Measurements from ENCODE around the gene ALK.

Gene ALK

GRCh38 chr2:29544917-29545316 is 376.5 kb downstream of the ALK start:
- H3K4me2 ChIP-seq (ENCODE audit: low read depth, low read length) = no peak overlapping the region
- H3K27me3 ChIP-seq (replicated peaks; ENCODE audit: insufficient read depth, low read length) = no peaks in the 10 kb centered on the region
- H4K20me1 ChIP-seq (ENCODE audit: insufficient read depth, low read length) = no peaks in the 10 kb centered on the region
- no peaks in the 10 kb centered on the region for H3K79me2 ChIP-seq (ENCODE audit: low read length)
- TF ChIP-seq EZH2phosphoT487 (IDR thresholded peaks at IDR 0.05; ENCODE audit: low read length) (no peak), CTCF (IDR thresholded peaks at IDR 0.05; ENCODE audit: low read length) (no peak), EZH2 (optimal IDR thresholded peaks at IDR 0.05; ENCODE audit: low read depth, low read length) (no peak)
- peak; percentile 29 for DNase-seq
- no peak overlapping the region for H3K4me3 ChIP-seq (ENCODE audit: low read length)
- no peak overlapping the region for H3K27ac ChIP-seq (ENCODE audit: low read length)
- H3K9ac ChIP-seq (ENCODE audit: low read length) = no peak overlapping the region
- H3K9me2 ChIP-seq (replicated peaks; ENCODE audit: insufficient read depth, low read length) = no peaks in the 10 kb centered on the region
- no peaks in the 10 kb centered on the region for H3K36me3 ChIP-seq (replicated peaks; ENCODE audit: insufficient read depth, low read length)
- no peaks in the 10 kb centered on the region for H3F3A ChIP-seq (ENCODE audit: insufficient read depth, low read length)
- H3K9me3 ChIP-seq (replicated peaks; ENCODE audit: insufficient read depth, low read length) = no peaks in the 10 kb centered on the region
- no peak overlapping the region for H2AFZ ChIP-seq (ENCODE audit: low read length)
- no peaks in the 10 kb centered on the region for H3K4me1 ChIP-seq (ENCODE audit: low read length)

GRCh38 chr2:29544031-29544430 is 377.4 kb downstream of the ALK start:
- no peaks in the 10 kb centered on the region for H3K9me2 ChIP-seq (replicated peaks; ENCODE audit: insufficient read depth, low read length)
- H3F3A ChIP-seq (ENCODE audit: insufficient read depth, low read length) = no peaks in the 10 kb centered on the region
- H2AFZ ChIP-seq (ENCODE audit: low read length) = no peak overlapping the region
- no peaks in the 10 kb centered on the region for H4K20me1 ChIP-seq (ENCODE audit: insufficient read depth, low read length)
- H3K27me3 ChIP-seq (replicated peaks; ENCODE audit: insufficient read depth, low read length) = no peaks in the 10 kb centered on the region
- no peak overlapping the region for H3K4me2 ChIP-seq (ENCODE audit: low read depth, low read length)
- no peaks in the 10 kb centered on the region for H3K9me3 ChIP-seq (replicated peaks; ENCODE audit: insufficient read depth, low read length)
- H3K27ac ChIP-seq (ENCODE audit: low read length) = no peak overlapping the region
- H3K9ac ChIP-seq (ENCODE audit: low read length) = no peak overlapping the region
- TF ChIP-seq CTCF (IDR thresholded peaks at IDR 0.05; ENCODE audit: low read length) = no peak
- no peak for TF ChIP-seq EZH2 (optimal IDR thresholded peaks at IDR 0.05; ENCODE audit: low read depth, low read length)
- no peak for TF ChIP-seq EZH2phosphoT487 (IDR thresholded peaks at IDR 0.05; ENCODE audit: low read length)
- H3K79me2 ChIP-seq (ENCODE audit: low read length) = no peaks in the 10 kb centered on the region
- H3K4me3 ChIP-seq (ENCODE audit: low read length) = no peak overlapping the region
- DNase-seq = no peak
- H3K4me1 ChIP-seq (ENCODE audit: low read length) = no peaks in the 10 kb centered on the region
- H3K36me3 ChIP-seq (replicated peaks; ENCODE audit: insufficient read depth, low read length) = no peaks in the 10 kb centered on the region

- no peaks in the 10 kb centered on the region for H3K9me2 ChIP-seq (replicated peaks; ENCODE audit: insufficient read depth, low read length)
- no peak overlapping the region for H3K27ac ChIP-seq (ENCODE audit: low read length)
- H3K4me3 ChIP-seq (ENCODE audit: low read length) = no peak overlapping the region
- DNase-seq = no peak
- H3F3A ChIP-seq (ENCODE audit: insufficient read depth, low read length) = no peaks in the 10 kb centered on the region
- no peaks in the 10 kb centered on the region for H3K9me3 ChIP-seq (replicated peaks; ENCODE audit: insufficient read depth, low read length)
- no peaks in the 10 kb centered on the region for H3K27me3 ChIP-seq (replicated peaks; ENCODE audit: insufficient read depth, low read length)
- TF ChIP-seq EZH2phosphoT487 (IDR thresholded peaks at IDR 0.05; ENCODE audit: low read length) (no peak), CTCF (IDR thresholded peaks at IDR 0.05; ENCODE audit: low read length) (no peak), EZH2 (optimal IDR thresholded peaks at IDR 0.05; ENCODE audit: low read depth, low read length) (no peak)
- no peaks in the 10 kb centered on the region for H3K4me1 ChIP-seq (ENCODE audit: low read length)
- H2AFZ ChIP-seq (ENCODE audit: low read length) = no peak overlapping the region
- no peak overlapping the region for H3K9ac ChIP-seq (ENCODE audit: low read length)
- H3K36me3 ChIP-seq (replicated peaks; ENCODE audit: insufficient read depth, low read length) = no peaks in the 10 kb centered on the region
- no peaks in the 10 kb centered on the region for H3K79me2 ChIP-seq (ENCODE audit: low read length)
- H4K20me1 ChIP-seq (ENCODE audit: insufficient read depth, low read length) = no peaks in the 10 kb centered on the region
- no peak overlapping the region for H3K4me2 ChIP-seq (ENCODE audit: low read depth, low read length)
These were observed 386.2 kb downstream of the ALK start for GRCh38 chr2:29535188-29535587.
